ENCODE data around the gene CSNK1D.

CSNK1D gene

DNA sequence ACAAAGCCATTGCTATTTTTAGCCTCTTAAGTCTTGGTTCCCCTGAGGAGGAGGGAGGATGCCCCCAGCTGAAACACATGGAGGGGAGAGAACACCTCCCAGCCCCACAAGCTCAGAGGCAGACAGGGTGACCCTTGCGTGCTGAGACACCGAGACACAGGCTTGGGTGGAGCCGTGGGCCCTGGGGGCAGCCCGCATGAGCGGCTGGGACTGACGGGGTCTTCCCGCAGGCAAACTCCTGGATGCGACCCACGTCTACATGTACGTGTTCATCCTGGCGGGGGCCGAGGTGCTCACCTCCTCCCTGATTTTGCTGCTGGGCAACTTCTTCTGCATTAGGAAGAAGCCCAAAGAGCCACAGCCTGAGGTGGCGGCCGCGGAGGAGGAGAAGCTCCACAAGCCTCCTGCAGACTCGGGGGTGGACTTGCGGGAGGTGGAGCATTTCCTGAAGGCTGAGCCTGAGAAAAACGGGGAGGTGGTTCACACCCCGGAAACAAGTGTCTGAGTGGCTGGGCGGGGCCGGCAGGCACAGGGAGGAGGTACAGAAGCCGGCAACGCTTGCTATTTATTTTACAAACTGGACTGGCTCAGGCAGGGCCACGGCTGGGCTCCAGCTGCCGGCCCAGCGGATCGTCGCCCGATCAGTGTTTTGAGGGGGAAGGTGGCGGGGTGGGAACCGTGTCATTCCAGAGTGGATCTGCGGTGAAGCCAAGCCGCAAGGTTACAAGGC lies 34.9 kb downstream of the CSNK1D start (continued):
- TF ChIP-seq ZNF350 (tag by site-specific recombination; IDR thresholded peaks at IDR 0.05) (no peak), ZNF600 (tag by site-specific recombination; IDR thresholded peaks at IDR 0.05) (peak; percentile 52), ZNF266 (tag by site-specific recombination; IDR thresholded peaks at IDR 0.05; ENCODE audit: low read depth) (no peak), ZNF324 (tag by site-specific recombination; IDR thresholded peaks at IDR 0.05) (no peak), ZNF132 (tag by site-specific recombination; IDR thresholded peaks at IDR 0.05; ENCODE audit: borderline replicate concordance) (no peak), SCRT1 (tag by site-specific recombination; IDR thresholded peaks at IDR 0.05; ENCODE audit: borderline replicate concordance) (0 out of 2 replicates have a peak, but pooled peaks have one; percentile 41), ZNF792 (tag by site-specific recombination; IDR thresholded peaks at IDR 0.05) (no peak), ZFP41 (tag by site-specific recombination; IDR thresholded peaks at IDR 0.05; ENCODE audit: borderline replicate concordance) (no peak), ZNF19 (tag by site-specific recombination; IDR thresholded peaks at IDR 0.05; ENCODE audit: low read depth) (no peak), KLF7 (tag by site-specific recombination; IDR thresholded peaks at IDR 0.05; ENCODE audit: borderline replicate concordance) (no peak), ZNF624 (tag by site-specific recombination; IDR thresholded peaks at IDR 0.05) (no peak), ZNF707 (tag by site-specific recombination; IDR thresholded peaks at IDR 0.05) (no peak), KLF9 (tag by site-specific recombination; IDR thresholded peaks at IDR 0.05; ENCODE audit: low read depth) (no peak), YY2 (tag by site-specific recombination; IDR thresholded peaks at IDR 0.05) (no peak), ZNF747 (tag by site-specific recombination; IDR thresholded peaks at IDR 0.05) (no peak), ZNF335 (tag by site-specific recombination; conservative IDR thresholded peaks at IDR 0.05) (no peak), ZBTB8A (tag by site-specific recombination; IDR thresholded peaks at IDR 0.05) (peak; percentile 46), ZNF837 (tag by site-specific recombination; IDR thresholded peaks at IDR 0.05) (no peak), ZBTB20 (tag by site-specific recombination; IDR thresholded peaks at IDR 0.05) (no peak), MYNN (tag by site-specific recombination; IDR thresholded peaks at IDR 0.05; ENCODE audit: borderline replicate concordance) (no peak), ZNF354C (tag by site-specific recombination; IDR thresholded peaks at IDR 0.05; ENCODE audit: borderline replicate concordance, low read depth) (no peak), SALL2 (tag by site-specific recombination; IDR thresholded peaks at IDR 0.05; ENCODE audit: borderline replicate concordance) (no peak), ZSCAN16 (tag by site-specific recombination; IDR thresholded peaks at IDR 0.05) (no peak), HOXA7 (CRISPR knock-in tag; IDR thresholded peaks at IDR 0.05; ENCODE audit: borderline replicate concordance) (no peak), ZNF558 (tag by site-specific recombination; IDR thresholded peaks at IDR 0.05) (no peak), ZNF175 (tag by site-specific recombination; IDR thresholded peaks at IDR 0.05) (no peak), ZNF560 (tag by site-specific recombination; IDR thresholded peaks at IDR 0.05; ENCODE audit: borderline replicate concordance) (no peak), ZBTB48 (tag by site-specific recombination; IDR thresholded peaks at IDR 0.05) (no peak), ZNF621 (tag by site-specific recombination; IDR thresholded peaks at IDR 0.05) (no peak), ZSCAN30 (tag by site-specific recombination; IDR thresholded peaks at IDR 0.05) (0 out of 2 replicates have a peak, but pooled peaks have one; percentile 20), ZNF292 (tag by site-specific recombination; IDR thresholded peaks at IDR 0.05; ENCODE audit: borderline replicate concordance, low read depth) (no peak), ZFP37 (tag by site-specific recombination; IDR thresholded peaks at IDR 0.05) (no peak), ZFP3 (tag by site-specific recombination; IDR thresholded peaks at IDR 0.05; ENCODE audit: low read depth) (no peak), ZNF530 (tag by site-specific recombination; IDR thresholded peaks at IDR 0.05; ENCODE audit: low read depth) (no peak), ZBTB1 (tag by site-specific recombination; IDR thresholded peaks at IDR 0.05) (no peak)
- TF ChIP-seq, protein P1, sequence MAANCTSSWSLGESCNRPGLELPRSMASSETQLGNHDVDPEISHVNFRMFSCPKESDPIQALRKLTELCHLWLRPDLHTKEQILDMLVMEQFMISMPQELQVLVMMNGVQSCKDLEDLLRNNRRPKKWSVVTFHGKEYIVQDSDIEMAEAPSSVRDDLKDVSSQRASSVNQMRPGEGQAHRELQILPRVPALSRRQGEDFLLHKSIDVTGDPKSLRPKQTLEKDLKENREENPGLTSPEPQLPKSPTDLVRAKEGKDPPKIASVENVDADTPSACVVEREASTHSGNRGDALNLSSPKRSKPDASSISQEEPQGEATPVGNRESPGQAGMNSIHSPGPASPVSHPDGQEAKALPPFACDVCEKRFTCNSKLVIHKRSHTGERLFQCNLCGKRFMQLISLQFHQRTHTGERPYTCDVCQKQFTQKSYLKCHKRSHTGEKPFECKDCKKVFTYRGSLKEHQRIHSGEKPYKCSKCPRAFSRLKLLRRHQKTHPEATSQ (tag by site-specific recombination; IDR thresholded peaks at IDR 0.05) = no peak
